Stimulated activated CD4-positive, alpha-beta T cell treated with anti-CD3 and anti-CD28 coated beads, Interleukin-2, amount 100 ng/mL, for 24 hours (primary cell): Measurements from ENCODE around the gene LAMA5.

ENCODE experiments used
- DNase-seq, 2 donors: peaks; one replicate each; pipeline ENCODE4 v3.0.0-alpha.2; 2020

LAMA5 gene

GRCh38 chr20:62327726-62328495 is 39.2 kb downstream of the LAMA5 start:
- no peak for DNase-seq

DNA sequence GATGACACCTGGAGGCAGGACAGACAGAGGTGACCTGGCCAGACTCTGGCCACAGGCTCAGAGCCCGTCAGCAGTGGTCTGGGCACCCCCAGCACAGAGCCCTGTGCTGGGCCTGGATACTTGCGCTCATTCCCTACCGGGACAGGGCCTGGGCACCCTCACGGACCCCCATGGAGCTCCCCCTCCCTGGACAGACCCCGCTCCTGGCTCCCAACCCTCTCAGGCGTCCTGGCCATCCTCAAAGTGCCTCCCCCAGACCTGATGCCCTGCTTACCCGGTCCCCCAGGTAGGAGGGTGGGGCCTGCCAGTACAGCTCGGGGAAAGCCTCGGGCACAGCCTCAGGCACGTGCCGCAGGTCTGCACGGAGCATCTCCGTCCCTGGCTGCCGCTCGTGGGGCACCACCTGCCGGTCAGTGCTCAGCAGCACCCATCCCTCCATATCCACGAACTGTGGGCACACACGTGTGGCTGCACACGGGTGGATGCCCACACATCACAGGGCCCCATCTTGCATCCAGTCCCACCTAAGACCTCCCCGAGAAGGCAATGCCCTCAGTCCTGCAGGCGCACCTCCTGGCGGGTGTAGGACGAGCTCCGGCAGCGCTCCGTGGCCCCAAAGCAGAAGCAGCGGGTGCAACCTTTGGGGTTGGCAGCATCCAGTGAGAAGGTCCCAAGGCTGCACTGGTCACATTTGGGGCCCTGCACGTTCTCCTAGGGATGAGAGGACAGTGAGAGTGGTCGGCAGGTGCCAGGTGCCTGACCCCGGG is 40.0 kb downstream of the LAMA5 start:
- DNase-seq: no peak

- no peak for DNase-seq
Measured at GRCh38 chr20:62326559-62326958, 40.6 kb downstream of the LAMA5 start.

GRCh38 chr20:62325172-62325905 is 41.8 kb downstream of the LAMA5 start:
- no peak for DNase-seq

DNA sequence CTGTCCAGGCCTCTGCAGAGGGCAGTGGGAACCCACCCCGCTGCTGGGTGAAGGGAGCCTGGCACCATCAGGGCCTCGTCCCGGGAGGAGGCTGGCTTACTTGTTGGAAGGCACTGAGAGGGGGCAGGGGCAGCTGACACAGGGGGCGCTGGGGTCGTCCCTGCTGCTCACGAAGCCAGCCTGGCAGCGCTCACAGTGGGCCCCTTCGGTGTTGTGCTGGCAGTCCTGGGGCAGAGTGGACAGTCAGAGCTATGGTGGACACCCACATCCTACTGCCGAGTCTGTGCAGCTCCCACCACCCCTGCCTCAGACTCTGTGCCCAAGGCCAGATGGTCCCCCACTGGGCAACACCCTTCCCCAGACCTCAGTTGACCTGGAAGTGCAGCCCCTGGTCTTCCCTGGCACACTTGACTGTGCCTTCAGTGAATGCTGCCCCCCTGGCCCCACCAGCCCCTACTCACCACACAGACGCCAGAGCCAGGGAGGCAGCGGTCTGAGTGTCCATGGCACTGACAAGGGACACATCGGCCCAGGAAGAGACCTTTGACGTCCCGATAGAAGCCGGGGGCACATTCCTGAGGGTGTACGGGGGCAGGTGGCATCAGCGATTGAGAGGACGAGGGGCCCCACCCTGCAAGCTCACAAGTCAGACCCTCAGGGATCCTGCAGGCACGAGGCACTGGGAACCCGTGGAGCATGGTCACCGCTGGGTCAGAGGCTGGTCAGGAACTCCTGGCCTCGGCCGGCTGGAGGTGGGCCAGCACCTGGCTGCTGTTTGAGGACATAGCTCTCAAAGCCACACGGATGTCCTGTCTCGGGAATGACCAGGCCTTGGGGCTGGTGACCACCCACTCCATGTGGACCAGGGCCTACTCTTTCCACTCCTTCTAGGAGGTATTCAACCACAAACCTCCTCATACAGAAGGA is 42.9 kb downstream of the LAMA5 start:
- DNase-seq: no peak

DNA sequence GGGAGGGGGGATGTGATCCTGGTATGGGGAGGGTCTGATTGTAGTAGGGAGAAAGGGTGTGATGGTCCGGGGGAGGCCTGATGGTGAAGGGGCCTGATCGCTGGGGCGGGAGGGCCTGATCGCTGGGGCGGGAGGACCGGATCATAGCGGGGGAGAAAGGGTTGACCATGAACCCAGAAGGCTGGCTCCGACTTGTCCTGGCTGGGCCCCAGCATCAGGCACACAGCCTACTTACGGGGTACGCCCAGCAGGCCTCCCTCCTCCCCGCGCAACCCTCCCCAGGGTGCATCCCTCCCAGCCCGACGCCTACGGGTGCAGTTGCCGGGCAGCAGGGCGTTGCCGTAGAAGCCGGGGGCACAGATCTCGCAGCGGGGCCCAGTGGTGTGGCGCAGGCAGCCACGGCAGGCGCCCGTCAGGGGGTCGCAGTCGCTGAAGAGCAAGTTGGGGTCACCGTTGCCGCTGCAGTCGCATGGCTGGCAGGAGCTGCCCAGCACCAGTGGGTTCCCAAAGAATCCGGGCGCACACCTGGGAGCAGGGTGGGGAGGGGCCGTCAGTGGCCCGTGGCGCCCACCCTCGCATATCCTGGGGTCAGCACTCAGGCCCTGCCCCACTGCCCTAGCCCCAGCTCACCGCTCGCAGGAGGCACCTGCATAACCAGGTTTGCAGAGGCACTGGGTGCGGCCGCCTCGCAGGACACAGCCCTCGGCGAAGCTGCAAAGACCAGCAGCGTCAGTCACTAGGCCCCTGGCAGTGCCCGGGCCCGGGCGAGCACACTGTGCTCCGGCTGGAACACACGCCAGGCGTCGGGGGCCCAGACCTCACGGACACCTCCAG is 43.7 kb downstream of the LAMA5 start:
- DNase-seq: no peak

GRCh38 chr20:62322492-62323041 is 44.5 kb downstream of the LAMA5 start:
- no peak for DNase-seq

GRCh38 chr20:62321975-62322374 is 45.1 kb downstream of the LAMA5 start:
- no peak for DNase-seq

DNA sequence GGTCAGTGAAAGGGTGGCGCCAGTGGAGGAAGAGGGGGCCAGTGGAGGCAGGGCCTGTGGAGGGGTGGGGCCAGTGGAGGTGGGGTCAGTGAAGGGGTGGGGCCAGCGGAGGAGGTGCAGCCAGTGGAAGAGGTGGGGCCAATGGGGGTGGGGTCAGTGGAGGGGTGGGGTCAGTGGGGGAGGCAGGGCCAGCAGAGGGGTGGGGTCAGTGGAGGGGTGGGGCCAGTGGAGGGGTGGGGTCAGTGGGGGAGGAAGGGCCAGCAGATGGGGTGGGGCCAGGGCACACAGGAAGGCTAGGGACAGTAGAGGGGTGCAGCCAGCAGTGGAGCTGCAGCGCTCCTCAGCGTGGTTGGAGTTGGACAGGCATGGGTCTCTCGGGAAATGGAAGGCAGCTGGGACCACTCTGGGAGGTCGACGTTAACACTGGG is 45.6 kb downstream of the LAMA5 start:
- peak in 1 of 2 donors; percentile 31 for DNase-seq

DNA sequence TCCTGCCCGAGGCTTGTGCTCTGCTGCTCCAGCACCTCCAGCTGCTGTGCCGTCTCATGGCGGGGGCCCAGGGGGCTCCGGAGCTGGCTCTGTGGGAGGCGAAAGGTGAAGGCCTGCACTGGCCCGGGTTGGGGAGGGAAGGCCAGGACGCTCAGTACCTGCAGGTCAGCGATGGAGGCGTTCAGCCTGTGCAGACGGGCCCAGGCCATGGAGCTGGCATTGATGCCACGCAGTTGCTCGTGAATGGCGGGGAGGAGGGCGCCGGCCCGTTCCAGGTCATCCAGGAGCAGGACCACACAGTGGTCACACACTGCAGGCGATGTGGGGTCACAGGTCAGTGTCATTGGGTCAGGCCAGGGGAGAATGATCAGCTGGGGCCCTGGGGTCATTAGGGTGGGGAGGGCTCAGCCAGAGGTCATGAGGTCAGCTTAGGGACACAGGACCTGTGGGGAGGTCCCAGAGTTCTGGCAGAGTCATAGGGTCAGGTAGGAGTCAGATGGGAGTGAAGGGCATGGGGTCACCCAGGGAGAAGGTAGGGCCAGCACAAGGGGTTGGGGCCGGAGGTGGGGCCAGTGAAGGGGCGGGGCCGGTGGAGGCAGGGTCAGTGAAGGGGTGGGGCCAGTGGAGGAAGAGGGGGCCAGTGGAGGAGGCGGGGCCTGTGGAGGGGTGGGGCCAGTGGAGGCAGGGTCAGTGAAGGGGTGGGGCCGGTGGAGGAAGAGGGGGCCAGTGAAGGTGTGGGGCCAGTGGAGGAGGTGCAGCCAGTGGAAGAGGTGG is 46.3 kb downstream of the LAMA5 start:
- peak in 1 of 2 donors; percentile 21 for DNase-seq

DNA sequence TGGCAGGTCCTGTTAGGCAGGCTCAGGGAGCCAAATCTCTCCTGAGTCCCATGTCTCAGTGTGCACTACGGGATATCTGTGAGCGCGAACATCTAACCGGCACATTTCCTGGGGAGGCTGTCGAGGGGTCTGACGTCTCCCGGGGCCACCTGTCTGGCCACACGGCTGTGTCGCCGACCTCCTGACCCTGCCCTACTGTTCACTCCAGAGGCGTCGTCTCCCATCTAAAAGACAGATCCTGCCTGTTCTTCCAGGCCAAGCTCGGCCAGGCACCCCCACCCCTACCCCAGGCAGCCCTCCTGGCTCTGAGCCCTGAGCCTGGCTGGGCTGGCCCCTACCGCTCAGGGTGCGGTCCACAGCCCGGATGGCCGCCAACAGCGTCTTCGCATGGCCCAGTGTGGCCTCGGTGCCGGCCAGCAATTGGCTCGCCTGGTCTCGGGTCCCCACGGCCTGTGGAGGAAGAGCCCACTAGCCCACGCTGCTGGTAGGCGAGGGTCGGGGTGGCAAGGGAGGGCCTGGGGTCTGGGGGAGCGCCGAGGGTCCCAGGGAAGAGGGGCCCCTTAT is 47.7 kb downstream of the LAMA5 start:
- no peak for DNase-seq

DNA sequence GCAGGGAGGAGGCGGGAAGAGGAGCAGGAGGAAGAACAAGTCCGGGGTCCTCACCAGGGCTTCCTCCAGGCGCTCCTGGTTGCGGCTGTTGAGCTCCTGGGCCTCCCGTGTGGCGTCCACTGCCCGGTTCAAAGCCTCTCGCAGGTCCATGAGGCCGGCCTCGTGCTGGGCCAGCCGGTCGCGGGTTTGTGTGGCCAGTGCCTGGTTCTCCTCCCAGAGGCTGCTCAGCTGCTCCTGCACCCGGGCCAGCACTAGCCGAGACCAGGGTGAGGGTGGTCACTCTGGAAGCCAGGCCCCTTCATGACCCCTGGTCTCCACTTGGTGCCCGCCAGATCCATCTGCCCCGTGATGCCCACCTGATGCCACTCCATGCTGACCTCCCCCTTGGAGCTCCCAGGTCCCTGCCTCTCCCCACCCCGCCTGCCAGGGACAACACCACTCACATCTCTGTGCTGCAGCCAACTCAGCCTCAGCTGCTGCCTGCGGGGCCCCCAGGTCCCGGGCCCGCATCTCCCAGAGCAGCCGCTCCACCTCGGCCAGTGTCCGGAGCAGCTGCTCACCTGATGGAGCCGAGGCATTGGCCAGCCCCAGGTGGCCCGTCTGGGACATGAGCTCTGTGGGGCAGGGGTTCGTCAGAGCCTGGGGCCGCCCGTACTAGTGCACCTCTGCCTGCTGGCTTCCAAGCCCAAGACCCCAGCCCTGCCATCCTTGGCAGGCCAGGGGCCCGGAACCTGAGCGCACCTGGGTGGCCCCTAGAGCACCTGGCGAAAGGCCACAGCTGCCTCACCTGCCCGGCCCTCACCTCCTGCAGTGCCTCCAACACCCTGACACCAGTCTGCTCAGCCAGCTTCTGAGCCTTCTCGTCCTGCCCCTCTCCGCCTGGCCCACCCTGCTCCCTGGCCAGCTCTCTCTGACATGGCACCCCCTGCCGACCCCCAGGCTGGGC is 48.4 kb downstream of the LAMA5 start:
- no peak for DNase-seq

- no peak for DNase-seq
Measured at GRCh38 chr20:62317167-62317655, 49.9 kb downstream of the LAMA5 start.

DNA sequence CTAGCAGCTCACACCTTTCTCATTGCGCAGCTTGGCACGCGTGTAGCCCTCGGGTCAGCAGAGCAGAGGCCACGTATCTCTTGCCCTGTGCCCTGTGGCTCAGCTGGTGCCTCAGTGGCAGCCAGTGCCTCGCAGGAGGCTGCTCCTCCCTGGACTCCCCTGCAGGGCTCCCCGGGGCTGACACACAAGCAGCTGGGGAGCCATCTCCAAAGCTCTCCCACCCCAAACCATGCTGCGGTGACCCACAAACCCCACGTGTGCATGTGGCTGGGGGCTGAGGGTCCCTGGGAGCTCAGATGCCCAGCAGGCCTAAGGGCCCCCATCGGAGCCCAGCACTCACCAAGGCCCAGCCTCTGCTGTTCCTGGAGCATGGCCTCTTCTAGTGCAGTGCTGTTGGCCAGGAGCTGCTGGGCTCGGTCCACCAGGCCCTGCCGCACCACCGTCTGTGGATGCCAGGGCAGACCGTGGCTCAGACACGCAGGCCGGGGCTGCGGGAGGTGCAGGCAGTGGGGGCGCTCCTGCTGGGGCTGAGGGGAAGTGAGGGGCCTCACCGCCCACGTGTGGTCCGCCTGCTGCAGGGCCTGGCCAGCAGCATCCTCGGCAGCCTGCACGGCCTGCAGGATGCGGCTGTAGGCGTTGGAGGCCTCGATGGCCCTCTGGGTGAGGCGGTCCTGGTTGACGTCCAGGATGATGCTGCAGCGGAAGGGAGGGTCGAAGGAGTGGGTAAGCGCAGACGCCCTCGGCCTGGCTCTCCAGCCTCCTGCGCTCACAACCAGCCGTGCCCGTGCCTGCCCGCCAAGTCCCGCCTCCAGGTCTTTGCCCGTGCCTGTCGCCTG is 50.6 kb downstream of the LAMA5 start:
- DNase-seq: no peak

DNA sequence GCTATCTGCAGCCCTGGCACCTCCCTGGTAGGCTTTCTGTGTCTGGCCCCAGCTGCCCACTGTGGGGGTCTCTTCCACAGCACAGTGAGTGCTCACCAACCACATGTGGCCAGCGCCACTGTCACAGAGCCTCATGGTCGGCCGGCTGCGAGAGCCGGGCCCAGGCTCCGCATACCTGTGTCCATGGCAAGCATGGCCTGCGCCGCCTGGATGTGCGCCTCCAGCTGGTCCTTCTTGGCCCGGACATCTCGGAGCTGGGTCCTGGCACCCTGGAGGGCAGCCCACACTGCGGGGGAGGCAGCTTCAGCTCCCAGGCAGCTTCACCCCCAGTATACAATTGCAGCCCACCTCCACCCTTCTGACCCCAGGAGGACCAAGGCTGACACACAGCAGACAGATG is 51.3 kb downstream of the LAMA5 start:
- DNase-seq: no peak

- no peak for DNase-seq
Measured at GRCh38 chr20:62314711-62315302, 52.3 kb downstream of the LAMA5 start.

- DNase-seq: no peak
Measured at GRCh38 chr20:62314339-62314638, 52.8 kb downstream of the LAMA5 start.
